AG09319 (cell line): ENCODE results near the gene IFI6.
"Not testable (repeated sequence)": the region's sequence is repeated elsewhere in the genome, so short reads cannot be mapped to it uniquely, and the experiment has no call there.

Experiments used
- DNase-seq: peaks from one replicate; pipeline ENCODE4 v3.0.0-alpha.2; 2010; ENCODE audit warnings: low read depth; ENCODE audit errors: extremely low read depth
- TF ChIP-seq, protein P1 (sequence below): IDR thresholded peaks from 2 replicates; pipeline ENCODE4 v1.5.1; 2011; ENCODE audit warnings: low read depth, mild to moderate bottlenecking, inconsistent platforms, low read length, moderate library complexity

Gene IFI6

DNA sequence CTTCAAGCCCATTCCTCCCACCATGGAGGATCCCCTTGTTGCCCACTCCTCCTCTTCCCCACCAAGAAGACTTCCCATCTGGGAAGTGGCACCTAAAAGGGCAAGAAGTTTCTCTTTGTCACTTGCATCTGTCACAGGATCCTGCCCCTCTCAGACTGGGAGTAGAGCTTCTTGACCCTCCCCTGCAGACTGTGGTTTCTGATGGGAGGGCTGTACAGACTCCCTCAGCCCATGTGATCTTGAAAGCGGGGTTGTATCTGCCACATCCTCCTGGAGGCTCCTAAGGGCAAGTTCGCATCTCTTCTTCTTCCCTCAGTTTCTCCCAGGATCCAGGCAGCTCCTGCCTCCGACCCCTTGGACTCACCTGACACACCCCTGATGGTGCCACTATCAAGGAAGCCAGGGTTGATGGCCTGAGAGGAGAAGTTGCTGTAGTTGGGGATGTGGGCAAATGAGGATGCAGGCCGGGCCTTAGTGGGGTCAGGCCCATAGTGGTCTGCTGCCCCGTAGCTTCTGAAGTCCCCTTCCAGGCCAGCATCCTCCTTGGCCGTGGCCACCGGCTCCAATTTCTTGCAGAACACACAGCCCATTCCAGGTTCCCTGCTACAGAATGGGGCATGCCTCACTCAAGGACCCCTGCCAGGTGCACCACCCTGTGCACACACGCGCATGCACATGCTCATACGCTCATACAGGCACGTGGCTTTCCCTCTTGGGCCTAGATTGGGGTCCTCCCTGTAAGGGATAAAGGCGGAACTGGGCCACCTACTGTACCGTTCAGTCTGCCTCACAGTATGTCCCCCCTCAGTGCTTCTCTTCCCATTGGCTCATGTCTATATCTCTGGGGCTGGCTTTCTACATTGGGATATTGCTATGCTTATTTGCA, 48.4 kb downstream of the IFI6 start:
- TF ChIP-seq, protein P1, sequence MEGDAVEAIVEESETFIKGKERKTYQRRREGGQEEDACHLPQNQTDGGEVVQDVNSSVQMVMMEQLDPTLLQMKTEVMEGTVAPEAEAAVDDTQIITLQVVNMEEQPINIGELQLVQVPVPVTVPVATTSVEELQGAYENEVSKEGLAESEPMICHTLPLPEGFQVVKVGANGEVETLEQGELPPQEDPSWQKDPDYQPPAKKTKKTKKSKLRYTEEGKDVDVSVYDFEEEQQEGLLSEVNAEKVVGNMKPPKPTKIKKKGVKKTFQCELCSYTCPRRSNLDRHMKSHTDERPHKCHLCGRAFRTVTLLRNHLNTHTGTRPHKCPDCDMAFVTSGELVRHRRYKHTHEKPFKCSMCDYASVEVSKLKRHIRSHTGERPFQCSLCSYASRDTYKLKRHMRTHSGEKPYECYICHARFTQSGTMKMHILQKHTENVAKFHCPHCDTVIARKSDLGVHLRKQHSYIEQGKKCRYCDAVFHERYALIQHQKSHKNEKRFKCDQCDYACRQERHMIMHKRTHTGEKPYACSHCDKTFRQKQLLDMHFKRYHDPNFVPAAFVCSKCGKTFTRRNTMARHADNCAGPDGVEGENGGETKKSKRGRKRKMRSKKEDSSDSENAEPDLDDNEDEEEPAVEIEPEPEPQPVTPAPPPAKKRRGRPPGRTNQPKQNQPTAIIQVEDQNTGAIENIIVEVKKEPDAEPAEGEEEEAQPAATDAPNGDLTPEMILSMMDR, result no peak
- no peak for DNase-seq

DNA sequence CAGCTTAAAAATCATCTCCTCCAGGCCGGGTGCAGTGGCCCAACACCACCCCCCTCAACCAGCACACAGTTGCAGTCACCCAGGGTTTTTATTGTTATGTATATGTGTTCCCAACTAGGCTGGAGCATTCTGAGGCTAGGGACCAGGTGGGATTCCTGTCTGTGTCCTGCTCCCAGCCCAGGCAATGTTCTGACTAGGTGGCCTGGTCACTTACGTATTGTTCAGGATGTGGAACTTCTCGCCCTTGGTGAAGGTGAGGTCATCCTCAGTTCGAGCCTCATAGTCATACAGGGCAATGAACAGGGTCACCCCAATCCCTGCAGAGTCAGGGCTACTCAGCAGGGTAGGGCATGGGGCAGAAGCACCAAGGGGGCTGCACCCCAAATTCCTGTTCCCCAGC, 49.2 kb downstream of the IFI6 start:
- no peak for DNase-seq
- TF ChIP-seq, protein P1, result no peak

DNA sequence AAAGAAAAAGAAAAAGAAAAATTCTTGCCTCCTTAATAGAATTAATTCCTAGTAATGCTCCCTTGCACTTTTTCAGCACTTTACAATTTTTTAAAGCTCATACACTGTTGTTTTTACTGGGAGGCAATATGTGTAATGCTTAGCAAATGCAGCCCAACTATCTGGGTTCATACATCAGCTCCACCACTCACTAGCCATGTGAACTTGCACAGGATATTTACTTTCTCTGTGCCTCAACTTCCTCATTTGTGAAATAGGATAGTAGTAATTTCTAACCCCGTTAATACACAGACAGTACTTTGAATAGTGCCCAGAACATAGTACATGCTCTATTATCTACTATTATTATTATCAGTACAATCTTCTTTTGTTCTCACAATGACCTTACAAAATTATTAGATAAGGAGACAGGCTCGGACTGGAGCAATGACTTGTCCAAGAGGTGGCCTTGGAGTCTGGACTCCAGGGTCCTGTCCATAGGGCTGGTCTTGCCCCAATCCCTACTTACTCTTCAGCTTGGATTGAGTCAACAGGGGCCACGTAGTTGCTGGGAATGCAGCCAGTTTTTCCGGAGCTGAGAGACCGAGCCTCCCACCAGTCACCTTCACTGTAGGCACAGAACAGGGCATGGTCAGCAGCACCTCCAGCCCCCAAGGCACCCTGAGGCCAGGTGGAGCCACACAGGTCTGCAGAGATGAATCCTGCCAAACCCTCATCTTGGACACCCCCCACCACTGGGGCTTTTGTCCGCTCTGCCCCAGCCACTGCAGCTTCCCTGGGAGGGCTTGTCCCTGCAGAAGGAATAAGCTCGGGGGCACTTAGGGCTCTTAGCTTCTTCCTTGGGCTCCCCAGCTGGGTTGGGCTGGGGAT, 50.7 kb downstream of the IFI6 start:
- TF ChIP-seq, protein P1, result no peak
- DNase-seq, result no peak

DNA sequence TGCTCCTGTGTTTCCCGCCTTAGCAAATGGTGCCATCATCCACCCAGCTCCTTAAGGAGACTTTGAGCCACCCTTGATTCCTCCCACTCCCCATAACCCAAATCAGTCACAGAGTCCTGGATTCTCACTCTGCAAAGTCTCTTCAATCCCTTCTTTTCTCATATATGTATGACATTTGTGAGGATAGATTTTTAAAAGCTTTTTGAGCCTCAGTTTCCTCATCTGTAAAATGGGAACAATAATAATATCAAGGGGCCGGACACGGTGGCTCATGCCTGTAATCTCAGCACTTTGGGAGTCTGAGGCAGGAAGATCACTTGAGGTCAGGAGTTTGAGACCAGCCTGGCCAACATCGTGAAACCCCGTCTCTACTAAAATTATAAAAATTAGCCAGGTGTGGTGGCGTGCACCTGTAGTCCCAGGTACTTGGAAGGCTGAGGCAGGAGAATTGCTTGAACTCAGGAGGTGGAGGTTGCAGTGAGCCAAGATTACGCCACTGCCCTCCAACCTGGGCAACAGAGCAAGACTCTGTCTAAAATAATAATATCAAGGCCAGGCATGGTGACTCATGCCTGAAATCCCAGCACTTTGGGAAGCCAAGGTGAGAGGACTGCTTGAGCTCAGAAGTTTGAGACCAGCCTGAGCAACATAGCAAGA, 52.1 kb downstream of the IFI6 start:
- not testable (repeated sequence) for DNase-seq

DNA sequence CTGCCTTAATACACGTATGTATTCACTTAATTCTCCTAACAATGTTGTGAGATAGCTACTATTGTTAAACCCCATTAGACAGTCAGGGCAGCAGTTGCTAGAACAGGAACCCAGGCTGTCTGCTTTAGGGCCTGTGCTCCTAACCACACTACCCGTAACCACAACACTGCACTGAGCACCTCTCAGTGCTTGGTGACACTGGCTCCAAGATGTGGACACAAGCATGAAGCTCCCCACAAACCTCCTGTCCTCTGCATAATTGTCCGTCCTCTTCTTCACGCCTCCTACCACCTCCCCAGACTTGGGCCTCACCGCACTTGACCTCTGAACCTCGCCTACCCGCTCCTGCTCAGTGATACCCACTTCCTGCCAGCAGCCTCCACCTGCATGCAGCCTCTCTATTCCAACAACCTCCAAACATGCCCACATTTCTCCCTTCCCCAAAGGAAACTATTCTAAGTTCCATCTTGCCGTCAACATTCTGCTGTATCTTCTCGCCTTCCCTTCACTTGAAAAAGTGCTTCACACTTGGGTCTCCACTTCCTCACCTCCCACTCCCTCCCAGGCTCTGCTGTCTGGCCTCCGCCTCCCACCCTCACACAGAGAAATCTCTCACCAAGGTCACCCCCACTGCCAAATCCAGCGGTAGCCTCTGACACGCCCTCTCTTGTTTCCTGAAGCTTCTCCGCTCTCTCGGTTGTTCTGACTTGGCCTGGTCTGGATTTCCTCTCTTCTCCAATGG, 53.5 kb downstream of the IFI6 start:
- DNase-seq, result no peak
- TF ChIP-seq, protein P1, result no peak

DNA sequence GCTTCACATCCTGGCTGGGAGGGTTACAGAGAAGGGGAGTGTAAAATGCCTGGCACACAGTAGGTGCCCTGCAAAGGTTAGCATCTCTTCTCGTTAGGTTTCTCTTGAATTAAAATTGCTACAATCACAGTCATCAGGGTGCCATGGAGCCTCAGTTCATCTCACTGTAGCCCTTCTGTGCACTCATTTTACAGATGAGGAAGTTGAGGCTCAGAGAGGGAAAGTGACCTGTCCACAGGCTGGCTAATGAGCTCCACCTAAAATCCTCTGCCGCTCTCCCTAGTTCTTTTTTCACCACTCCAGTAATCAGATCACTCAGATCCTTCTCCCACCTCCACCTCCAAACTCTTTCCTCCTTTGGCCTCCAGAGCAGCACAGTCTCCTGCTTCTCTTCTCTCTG, 54.6 kb downstream of the IFI6 start:
- DNase-seq, result no peak
- TF ChIP-seq, protein P1, result no peak

DNA sequence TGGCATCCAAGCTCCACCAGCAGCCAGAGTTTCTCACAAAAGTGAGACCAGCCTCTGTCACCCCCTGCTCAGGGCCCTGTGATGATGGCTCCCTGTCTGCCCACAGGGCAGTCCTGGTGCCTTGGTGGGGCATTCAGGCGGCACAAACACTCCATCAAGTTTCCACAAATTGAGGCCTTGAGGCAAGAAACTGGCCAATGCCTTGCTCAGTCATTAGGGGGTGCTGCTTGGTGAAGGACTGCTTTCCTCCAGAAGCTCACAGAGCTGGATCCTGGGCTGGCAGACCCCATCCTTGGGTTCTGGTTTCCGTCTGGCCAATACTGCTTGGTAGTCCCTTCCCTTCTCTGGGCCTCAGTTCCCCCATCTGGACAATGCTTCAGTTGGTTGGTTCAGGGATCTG, 55.6 kb downstream of the IFI6 start:
- no peak for DNase-seq
- TF ChIP-seq, protein P1, result no peak; the same call in none of the 2 replicates
